Activated T-cell treated with anti-CD3 and anti-CD28 coated beads for 48 hours (primary cell): ENCODE measurements around the gene PLXNA2.

Experiments
- DNase-seq: peaks from one replicate; pipeline ENCODE4 v3.0.0-alpha.2; 2020; ENCODE audit warnings: low read depth

Gene PLXNA2

DNA sequence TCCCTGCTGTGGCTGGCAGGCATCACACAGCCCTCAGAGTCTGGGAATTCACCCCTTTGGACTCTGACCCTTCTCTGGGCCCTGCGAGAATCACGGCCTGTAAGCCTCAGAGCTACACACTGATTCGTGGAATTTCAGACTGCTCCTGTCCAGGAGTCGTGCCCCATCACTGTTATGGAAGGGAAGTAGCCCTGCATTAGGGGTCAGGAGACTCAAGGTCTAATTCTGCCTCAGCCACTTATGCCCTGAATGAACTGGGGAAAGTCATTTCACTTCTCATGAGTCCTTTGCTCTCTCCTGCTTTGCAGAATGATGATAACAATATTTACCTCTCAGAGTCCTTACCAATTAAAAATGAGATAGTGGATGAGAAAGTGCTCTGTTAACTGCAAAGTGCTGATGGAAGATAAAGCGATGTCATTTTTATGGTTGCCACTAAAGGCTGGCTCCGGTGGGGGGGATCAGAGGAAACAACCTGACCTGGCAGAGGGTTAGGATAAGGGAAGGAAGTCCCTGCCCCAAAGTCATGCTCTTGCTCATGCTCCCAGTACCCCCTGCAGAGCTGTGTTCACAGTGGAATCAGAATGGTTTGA is 184.7 kb downstream of the PLXNA2 start:
- no peak for DNase-seq

DNA sequence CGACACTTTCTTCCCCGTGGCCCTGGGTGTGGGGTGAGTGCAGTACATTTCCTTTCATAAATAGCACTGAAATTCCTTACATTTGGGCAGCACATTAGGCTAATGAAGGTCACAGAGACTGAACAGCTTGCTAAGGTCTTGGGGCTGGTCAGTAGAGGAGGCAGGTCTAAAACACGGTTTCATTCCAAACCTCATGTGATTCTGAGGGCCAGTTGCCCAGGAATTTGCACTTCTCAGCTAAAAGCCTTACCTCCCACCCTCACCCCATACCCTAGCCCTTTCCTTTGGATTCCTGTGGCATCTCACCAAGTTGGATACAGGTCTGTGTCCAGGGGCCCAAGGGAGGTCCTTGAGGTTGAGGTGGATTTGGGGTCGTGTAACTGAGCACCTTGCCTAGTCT is 185.4 kb downstream of the PLXNA2 start:
- DNase-seq, result no peak

DNA sequence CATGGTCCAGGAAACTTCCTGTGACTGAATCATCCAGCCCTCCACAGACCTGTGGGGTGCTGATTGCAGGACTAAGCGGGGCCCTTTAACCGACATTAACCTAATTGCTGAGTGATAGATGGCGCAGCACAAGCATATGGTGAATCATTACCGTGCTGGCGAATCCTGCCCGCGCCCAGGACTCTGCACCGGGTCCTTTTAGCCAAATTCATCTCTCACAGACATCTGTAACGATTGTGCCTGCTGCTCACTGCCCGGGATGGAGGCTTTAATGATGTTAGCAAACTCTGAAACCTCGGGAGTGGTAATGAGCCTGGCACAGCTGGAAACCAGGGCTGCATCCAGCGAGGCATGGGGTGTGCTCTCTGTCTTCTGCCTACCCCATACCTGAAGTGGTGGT is 185.9 kb downstream of the PLXNA2 start:
- no peak for DNase-seq

DNA sequence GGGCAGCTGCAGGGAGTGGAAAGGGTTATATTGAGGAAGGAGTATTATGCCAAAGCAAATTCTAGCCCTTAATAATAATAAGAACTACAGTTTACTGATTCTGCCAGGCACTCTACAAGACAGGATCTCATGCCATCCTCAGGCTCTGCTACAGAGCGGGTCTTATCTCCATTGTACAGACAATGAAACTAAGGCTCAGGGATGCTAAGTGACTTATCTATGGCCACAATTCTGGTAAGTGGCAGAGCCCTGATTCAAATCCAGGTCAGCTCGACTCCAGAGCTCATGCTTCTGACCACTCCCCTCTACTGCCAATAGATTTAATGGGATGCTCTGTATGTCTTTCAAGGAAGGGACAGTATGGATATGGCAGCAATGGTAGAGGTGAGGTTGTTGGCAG is 187.1 kb downstream of the PLXNA2 start:
- DNase-seq, result no peak

DNA sequence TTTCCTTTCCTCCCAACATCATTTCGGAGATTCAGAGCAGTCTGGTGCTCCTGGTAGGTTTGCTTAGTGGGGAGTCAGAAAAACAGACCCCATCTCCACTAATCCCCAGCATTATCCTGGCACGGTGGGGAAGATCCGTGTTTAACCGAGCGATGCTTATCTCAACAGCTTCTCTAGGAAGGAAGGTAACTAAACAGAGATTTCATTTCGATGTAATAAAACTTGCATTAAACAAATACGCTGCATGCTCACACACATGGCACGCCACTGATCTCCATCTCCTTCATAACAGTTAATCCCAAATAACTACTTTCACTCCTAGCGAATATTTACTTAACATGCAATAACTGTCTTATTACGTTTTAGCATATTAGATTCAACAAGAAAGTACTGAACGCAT is 188.6 kb downstream of the PLXNA2 start:
- no peak for DNase-seq

DNA sequence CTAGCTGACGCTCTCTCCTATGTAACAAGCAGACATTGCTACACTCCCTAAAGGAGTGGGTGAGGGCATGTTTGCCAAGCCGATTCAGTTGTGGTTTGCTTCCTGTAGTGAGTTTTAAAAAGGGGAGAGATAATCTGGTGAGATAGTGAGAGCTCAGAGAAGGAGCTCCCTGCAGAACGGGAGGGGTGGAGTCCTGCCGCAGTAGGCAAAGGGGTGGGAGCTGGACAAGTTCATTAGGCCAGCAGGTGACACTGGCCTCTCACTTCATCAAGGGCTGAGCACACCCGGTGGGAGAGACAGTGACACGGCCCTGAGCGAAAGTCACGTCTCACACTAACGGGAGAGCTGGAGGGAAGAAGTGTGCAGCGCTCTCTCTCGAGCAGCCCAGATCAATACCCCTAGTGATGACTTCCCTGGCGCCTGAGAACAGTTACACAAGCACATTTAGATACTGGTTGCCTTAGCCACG is 189.2 kb downstream of the PLXNA2 start:
- DNase-seq, result no peak

DNA sequence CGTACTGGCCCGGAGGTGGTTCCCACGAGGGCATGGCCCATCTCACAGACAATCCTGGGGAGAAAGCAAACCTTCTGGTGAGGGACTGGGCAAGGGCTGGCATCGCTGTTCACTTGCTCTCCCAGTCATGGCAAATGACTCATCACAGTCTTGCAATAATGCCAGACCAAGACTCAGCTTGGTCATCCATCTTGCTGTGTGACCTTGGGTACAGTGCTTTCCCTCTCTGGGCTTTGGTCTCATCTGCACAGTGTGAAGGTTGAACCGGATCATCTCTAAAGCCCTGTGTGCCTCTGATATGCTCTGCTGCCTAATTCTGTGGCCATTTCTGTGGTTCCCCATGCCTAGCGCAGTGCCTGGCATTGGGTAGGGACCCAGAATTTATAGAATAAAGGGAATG is 189.7 kb downstream of the PLXNA2 start:
- no peak for DNase-seq

DNA sequence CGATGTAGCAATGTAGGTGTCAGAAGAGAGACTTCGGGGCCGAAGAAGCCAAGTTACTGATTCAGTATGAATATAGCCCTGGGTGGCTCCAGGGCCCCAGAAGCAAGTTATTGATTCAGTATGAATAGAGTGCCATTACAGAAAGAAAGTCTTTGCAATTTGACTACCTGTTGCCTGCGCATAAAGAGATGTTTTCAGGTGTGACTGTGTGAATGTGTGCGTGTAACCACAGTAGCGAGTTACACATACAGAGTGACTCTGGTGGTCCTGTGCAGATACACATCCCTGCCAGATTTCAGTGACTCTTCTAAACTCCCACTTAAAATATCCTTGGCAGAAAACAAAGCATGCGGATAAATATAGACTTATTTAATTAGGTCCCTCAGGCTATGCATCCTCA is 190.5 kb downstream of the PLXNA2 start:
- DNase-seq, result no peak

DNA sequence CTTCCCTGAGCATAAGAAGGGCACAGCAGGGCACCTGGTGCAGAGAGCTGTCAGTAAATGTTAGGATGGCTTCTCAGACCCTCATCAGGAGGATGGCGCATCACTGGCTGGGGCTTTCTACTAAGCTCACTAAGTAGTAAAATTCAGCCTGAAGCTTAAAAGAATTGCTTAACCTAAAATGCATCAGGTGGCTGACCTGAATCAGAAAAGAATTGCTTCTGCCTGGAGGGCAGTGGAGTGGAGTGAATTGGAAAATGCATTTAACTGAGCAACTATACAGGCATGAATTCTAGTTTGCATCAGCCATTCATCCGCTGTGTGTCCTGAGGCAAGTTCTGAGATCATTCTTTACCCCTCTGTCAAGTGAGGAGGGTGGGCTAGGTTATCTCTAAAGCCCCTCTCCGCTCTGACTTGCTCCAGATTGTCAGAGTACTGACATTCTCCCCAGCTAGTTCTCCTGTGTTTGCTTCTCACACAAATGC is 191.2 kb downstream of the PLXNA2 start:
- DNase-seq, result no peak

DNA sequence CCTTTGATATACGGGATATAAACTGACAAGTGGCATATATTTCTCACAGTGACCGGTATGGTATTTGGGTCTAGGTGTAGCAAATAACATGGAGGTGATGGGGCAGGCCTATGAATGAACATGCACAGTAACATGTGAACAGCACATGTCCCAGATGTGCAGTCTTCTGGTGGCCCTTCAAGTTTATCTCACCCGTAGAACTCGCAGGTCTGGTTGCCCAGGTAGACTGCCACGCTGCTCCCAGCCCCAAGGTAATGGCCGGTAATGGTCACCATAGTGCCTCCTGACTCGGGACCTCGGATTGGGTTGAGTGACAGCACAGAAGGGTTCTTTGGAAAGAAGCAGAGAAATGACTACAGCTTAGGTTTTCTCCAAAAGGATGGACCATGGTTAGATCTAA is 192.0 kb downstream of the PLXNA2 start:
- DNase-seq, result no peak

DNA sequence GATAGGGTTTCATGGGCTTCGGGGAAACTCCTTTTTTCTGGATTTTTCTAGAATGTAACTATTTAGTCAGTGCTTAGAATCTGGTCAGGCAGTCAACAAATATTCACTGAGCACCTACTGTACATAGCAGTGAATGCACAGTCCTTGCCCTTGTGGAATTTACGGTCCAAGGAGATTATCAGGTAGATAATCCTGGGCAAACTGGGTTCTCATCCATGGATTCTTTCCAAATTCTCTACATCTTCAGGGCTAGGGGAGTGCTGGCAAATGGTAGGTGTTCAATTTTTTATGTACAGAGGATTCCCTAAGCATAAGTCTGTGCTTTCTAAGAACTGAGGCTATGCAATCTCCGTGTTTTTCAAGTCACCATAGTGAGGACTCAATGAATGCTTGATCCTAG is 192.5 kb downstream of the PLXNA2 start:
- no peak for DNase-seq

DNA sequence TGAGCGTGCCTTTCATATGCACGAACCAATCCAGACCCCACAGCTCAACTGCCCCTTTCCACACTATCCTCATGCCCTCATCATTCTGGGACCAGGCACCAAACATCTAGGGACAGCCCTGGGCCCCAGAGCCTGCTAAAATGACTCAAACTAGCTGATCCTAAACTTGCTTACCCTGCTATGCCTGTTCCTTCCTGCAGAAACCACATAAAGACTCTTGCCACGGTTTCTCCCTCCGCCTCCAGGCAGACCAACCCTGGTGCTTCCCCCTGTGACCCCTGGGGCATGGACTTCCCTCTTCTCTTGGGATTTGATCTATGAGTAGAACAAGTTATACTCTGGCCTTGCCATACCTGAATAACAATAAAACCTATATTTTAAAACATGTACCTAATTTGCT is 195.3 kb downstream of the PLXNA2 start:
- no peak for DNase-seq

DNA sequence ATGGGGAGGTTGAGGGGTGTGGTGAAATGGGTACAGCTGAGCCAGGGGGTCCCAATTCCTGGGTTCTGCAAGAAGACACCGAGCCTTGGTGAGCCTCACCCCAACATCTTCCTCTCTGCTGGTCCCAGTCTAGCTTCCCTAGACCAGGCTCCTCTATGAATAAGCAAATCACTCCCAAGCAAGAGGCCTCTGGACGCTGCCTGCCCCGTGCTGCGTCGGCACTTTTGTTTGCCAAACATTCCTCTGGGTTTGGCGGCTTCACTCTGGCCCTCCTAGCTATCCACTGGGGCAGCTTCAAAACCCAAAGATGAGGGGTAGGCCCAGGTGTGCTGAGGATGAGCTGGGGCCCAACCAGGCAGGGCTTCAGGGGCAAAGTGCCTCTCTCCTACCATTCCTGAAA is 196.2 kb downstream of the PLXNA2 start:
- DNase-seq, result no peak

DNA sequence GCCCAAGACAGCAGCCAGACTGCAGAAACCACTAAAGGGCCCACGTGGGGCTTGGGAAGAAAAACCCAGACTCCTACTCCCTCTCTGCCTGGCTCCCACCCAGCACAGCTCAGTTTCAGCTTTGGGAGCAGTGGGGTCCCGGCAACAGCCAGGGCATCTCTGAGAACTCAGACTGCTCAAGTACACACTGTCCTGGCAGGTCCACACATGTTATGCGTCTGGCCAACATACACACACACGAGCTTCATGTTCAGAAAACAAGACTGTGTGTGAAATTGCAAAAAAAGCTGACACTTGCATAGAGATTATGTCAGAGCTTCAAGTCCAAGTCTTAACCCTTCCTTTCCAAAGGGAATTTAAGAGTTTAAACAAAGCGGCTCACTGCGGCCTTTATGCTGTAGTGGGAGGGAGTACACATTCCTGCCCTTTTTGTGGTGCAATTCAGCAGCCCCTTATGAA is 196.7 kb downstream of the PLXNA2 start:
- no peak for DNase-seq

DNA sequence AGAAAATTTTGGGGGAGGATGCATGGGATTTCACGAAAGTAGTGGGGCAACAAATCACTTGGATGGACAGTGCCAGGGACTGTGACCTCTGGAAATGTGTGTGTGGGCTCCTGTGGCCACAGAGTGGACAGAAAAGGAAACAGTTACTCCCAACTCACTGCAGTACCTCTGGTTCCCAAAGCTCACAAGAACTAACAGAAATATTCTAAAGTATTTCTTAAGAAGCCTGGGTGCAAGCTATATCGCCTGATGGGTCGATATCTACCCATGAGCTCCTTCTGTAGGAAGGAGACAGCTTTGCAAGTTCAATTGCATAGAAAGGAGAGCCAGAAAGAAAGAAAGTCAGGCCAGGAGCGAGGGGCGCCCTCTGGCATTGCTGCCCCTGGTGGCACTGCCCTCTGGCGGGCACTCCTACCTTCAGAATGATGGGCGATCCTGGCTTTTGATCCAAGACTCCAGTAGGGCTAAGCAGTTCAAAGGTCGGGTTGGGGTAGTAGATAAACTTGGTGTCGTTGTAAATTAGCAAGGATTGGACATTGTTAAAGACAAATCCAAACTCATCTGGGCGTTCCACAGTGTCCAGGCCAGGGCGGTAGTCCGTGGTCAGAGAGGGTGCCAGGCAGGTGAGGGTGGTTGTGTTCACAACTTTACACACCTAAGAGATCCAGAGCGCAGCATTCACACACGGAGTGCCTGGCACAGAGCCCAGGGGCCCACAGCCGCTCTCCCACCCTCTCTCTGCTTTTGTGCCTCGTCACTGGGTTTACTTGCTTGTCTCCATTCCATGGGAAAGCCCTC is 198.5 kb downstream of the PLXNA2 start:
- no peak for DNase-seq

DNA sequence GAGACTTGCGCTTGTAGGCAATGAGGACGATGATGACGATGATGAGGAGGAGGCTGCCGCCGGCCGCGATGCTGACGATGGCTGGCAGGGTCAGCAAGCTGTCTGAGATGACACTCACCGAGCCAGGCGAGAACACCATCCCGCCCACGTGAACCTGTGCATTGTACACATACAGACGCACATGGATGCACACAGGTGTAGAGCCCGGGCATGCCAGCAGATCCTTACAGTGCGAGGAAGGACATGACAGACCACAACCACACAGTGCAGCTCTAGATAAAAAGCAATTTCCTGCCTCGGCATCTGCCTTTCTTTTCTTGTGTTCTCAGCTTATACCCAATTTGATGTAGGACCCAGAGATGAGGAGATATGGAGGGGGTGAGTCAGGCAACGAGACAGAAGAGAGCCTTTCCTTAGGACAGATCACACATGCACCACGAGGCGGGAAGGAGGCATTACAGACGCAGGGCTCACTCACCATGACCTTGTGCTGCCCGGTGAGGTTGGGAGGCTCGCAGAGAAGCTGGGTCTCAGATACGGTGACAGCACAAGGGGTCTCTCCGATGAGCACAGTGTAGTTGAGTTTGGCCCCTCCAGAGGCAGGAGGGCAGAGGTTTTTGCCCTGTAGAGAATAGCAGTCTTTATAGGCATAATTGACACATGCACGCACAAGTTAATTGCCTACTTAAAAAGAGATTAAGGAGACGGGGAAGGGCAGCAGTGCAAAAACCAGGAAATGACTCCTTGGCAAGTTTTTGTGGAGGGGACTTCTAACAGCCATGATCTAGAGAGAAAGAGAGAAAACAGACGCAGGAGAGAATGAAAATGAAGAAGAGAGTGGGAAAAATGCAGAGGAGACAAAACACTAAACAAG is 199.4 kb downstream of the PLXNA2 start:
- no peak for DNase-seq

DNA sequence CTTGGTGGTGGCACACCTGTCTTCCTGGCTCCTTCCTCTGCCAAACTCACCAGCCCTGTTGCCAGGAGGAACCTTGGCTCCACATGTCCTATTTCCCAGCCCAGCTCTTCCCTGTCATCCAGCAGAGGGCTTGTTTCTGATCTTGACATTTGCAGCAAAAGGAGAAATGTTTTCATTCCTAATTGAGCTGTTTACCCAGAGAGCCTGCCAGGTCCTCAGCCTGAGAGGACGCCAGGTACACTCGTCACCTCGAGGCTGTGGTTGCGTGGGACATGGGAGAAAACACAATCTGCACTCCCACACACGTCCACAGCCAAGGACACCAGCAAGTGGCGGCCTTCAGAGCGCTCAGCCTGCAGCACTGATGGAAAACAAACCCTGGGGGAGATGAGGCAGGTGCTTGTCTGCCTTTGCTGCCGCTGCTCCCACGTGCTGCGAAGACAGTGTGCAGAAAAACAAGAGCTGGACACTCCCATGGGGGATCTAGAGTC is 200.4 kb downstream of the PLXNA2 start:
- no peak for DNase-seq

DNA sequence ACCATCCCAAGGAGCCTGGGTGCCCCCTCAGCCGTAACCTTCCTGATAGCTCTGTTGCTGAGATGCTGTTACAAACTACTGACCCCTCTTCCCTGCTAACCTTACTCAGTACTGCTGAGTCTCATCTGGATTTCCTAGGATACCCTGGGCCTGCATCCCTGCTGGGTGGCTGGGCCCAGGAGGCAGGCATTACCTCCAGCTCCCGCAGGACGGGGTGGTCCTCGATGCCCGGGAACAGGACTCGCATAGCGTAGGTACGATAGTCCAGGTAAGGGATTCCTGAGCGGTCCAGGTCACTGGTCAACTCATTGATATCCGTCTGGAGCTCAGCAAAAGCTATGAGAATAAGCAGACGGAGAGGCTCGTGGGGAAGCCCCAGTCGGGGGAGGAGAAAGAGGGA is 201.3 kb downstream of the PLXNA2 start:
- no peak for DNase-seq

DNA sequence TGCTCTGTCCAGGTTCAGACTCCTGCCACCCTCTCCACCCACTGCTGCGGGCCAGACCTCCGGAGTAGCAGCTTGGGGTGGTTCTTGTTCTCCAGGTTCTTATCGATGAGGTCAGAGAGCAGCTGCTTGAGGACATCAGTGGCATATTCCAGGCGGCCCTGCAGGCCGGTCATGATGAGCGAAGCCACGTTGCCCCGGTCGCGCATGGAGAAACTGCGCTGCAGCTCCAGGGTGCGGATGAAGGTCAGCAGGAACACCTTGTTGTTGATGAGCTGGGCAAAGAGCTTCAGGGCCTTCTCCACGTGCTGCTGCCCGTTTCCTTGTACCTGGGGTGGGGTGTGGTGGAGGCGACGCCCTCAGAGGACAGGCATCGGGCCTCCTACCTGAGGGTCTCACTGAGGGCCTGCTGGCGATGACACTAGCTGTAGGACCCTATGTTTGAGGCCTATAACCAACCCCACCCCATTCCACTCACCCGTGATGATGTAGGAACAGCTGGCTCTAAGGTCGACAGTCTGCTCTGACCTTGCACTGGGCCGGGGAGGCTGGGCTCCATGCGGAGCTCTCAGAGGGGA is 202.1 kb downstream of the PLXNA2 start:
- DNase-seq, result no peak

DNA sequence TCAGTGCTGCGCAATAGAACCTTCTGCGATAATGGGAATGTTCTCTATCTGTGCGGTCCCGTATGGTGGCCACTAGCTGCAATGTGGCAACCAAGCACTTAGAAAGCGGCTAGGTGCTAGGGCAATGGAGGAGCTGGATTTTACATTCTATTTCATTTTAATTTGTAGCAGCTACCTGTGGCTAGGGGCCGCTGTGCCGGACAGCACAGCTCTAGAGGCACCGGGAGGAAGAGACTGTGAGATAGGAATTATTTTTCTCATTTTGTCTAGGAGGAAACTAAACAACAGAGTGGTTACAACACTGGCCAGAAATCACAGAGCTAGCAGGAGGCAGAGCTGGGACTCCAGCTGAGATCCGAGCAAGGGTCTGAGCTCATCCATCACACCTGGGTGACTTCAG is 202.7 kb downstream of the PLXNA2 start:
- no peak for DNase-seq

DNA sequence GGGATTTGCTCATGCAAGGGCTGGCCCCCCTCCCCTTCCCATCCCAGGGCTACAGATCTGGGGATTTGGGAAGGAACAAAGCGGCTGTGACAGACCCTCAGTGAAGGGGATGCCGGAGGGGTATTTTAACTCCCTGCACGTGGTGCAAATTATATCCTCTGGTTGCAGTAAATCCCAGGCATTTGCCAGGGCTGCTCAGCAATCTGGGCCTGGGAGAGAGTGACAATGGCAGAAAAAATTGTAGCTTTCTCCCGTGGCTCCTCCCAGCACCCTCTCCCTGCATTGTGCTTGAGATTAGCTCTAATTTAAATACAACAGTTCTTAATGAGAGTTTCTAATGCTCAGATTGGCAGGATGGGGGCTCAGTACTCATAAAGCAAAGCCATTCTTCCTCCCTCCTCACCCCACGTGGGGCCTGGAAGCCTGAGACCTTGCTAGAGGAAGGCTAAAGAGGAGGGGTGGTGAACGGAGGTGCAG is 203.3 kb downstream of the PLXNA2 start:
- DNase-seq, result no peak
